GM12878 (cell line): ENCODE measurements around the gene RARS2. TPM values are rescaled to one million over a fixed set of nuclear protein-coding genes. Genes with fewer than 3 reads are reported as not detected.

Experiments
- ATAC-seq: fragments of 200-7000 bp; cut with Tn5 transposase; 3 replicates; pipeline ENCODE4 v1.9.1; 2020; ENCODE audit warnings: mild to moderate bottlenecking, moderate library complexity
- BruUV-seq: library from RNA; stranded (reverse); fragments of 400-500 nt; replicated peaks from 2 replicates; lab custom pipeline; 2021; lab: Mats Ljungman, UMichigan
- CTCF ChIA-PET: fragments of 300-600 bp; sonication (Branson Sonifier 250); formaldehyde crosslinking; extraction: SDS; loops from one replicate; lab custom pipeline; 2021; ENCODE audit warnings: inconsistent platforms; lab: Yijun Ruan, JAX
- POLR2A ChIA-PET: fragments of 350-600 bp; formaldehyde crosslinking; extraction: SDS; loops from one replicate; lab custom pipeline; 2021; ENCODE audit warnings: inconsistent platforms; lab: Charles Lee
- RAD21 ChIA-PET: fragments of 300-600 bp; sonication (Branson Sonifier 250); formaldehyde crosslinking; loops from one replicate; lab custom pipeline; 2023; ENCODE audit warnings: antibody characterized with exemption; ENCODE audit not compliant: unreplicated experiment; lab: Charles Lee
- SMC1A ChIA-PET: fragments of 300-600 bp; sonication (Branson Sonifier 250); formaldehyde crosslinking; loops from one replicate; lab custom pipeline; 2023; ENCODE audit not compliant: unreplicated experiment, uncharacterized antibody; lab: Charles Lee
- DNase-seq: peaks from one replicate; pipeline ENCODE4 v3.0.0-alpha.2; 2011; ENCODE audit warnings: low read depth, low spot score
- FAIRE-seq: peaks from 3 replicates; lab custom pipeline; 2011; peaks lifted over from hg19 to GRCh38; lab: Jason Lieb, UNC
- H2AFZ ChIP-seq: 2 replicates; pipeline ENCODE4 v1.6.0; 2011; ENCODE audit warnings: low read depth, low read length, control low read depth; ENCODE audit not compliant: control insufficient read depth
- H3K27ac ChIP-seq: 2 replicates; pipeline ENCODE4 v1.5.1; 2011; ENCODE audit warnings: control low read depth; ENCODE audit not compliant: control insufficient read depth, insufficient read depth
- H3K27me3 ChIP-seq, 2 experiments: replicated peaks in 1 of 2; 2 replicates each; pipeline versions ENCODE4 v1.6.0 to v1.6.1; 2011; ENCODE audit warnings: low read length in 1 of 2; ENCODE audit not compliant: control insufficient read depth in 2 of 2, insufficient read depth in 2 of 2
- H3K36me3 ChIP-seq, 2 experiments: 2 replicates each; pipeline ENCODE4 v1.5.1; 2011; ENCODE audit warnings: low read length in 1 of 2; ENCODE audit not compliant: control insufficient read depth in 2 of 2, insufficient read depth in 2 of 2
- H3K4me1 ChIP-seq: 2 replicates; pipeline ENCODE4 v1.6.1; 2011; ENCODE audit warnings: mild to moderate bottlenecking, low read length, moderate library complexity, mixed read lengths; ENCODE audit not compliant: control insufficient read depth, insufficient read depth
- H3K4me2 ChIP-seq: 2 replicates; pipeline ENCODE4 v1.6.0; 2011; ENCODE audit warnings: control low read depth; ENCODE audit not compliant: control insufficient read depth, insufficient read depth
- H3K4me3 ChIP-seq: fragments of 200-600 bp; sonication (generic); 2 replicates; pipeline ENCODE4 v1.5.1; 2016
- H3K79me2 ChIP-seq: 2 replicates; pipeline ENCODE4 v1.6.0; 2011; ENCODE audit warnings: low read length; ENCODE audit not compliant: control insufficient read depth, insufficient read depth
- H3K9ac ChIP-seq: 2 replicates; pipeline ENCODE4 v1.8.0; 2011; ENCODE audit warnings: low read length, control low read depth, mixed read lengths; ENCODE audit not compliant: control insufficient read depth, insufficient read depth
- H3K9me3 ChIP-seq: replicated peaks from 3 replicates; pipeline ENCODE4 v1.5.1; 2011; ENCODE audit warnings: mild to moderate bottlenecking, low read length; ENCODE audit not compliant: control insufficient read depth, insufficient read depth
- H4K20me1 ChIP-seq: 2 replicates; pipeline ENCODE4 v1.6.0; 2011; ENCODE audit not compliant: control insufficient read depth, insufficient read depth
- ELK1 ChIP-seq: IDR thresholded peaks from 2 replicates; pipeline ENCODE4 v1.6.1; 2012; ENCODE audit warnings: low read depth, low read length, improper control_type of control experiment
- HDAC6 ChIP-seq: fragments of 200-600 bp; sonication (generic); IDR thresholded peaks from one replicate; pipeline ENCODE4 v1.8.0; 2017; ENCODE audit warnings: antibody characterized with exemption; ENCODE audit not compliant: unreplicated experiment
- IRF3 ChIP-seq: fragments of 450-650 bp; IDR thresholded peaks from 2 replicates; pipeline ENCODE4 v1.6.1; 2014; ENCODE audit warnings: mild to moderate bottlenecking
- NFYB ChIP-seq: IDR thresholded peaks from 2 replicates; pipeline ENCODE4 v1.6.1; 2011; ENCODE audit warnings: low read depth, mild to moderate bottlenecking, low read length, improper control_type of control experiment, moderate library complexity; ENCODE audit not compliant: insufficient read depth
- NR2C1 ChIP-seq: fragments of 450-650 bp; IDR thresholded peaks from 2 replicates; pipeline ENCODE4 v1.6.1; 2017; ENCODE audit warnings: antibody characterized with exemption, mild to moderate bottlenecking, moderate library complexity
- PKNOX1 ChIP-seq: fragments of 450-650 bp; IDR thresholded peaks from 2 replicates; pipeline ENCODE4 v1.6.1; 2016; ENCODE audit warnings: mild to moderate bottlenecking
- PRDM15 ChIP-seq: fragments of 450-650 bp; formaldehyde crosslinking; IDR thresholded peaks from 2 replicates; pipeline ENCODE4 v1.4.0; 2020; ENCODE audit warnings: mild to moderate bottlenecking, moderate library complexity
- RAD21 ChIP-seq: IDR thresholded peaks from 2 replicates; pipeline ENCODE4 v1.6.1; 2011; ENCODE audit warnings: mild to moderate bottlenecking, low read depth, low read length, moderate library complexity; ENCODE audit not compliant: insufficient read depth
- RBBP5 ChIP-seq: fragments of 200-600 bp; sonication (generic); conservative IDR thresholded peaks from 2 replicates; pipeline ENCODE4 v1.6.1; 2016
- ZBTB40 ChIP-seq: fragments of 450-650 bp; IDR thresholded peaks from 2 replicates; pipeline ENCODE4 v1.6.1; 2016; ENCODE audit warnings: mild to moderate bottlenecking, moderate library complexity, borderline replicate concordance
- WGBS: methylation state at CpG from one replicate; pipeline ENCODE4 v1.1.6; 2016; ENCODE audit warnings: low lambda C conversion rate; ENCODE audit not compliant: insufficient replicate concordance, insufficient coverage; ENCODE audit errors: missing lambda C conversion rate; 5-methylcytosine and 5-hydroxymethylcytosine counted together
- in situ Hi-C: fragments of 300-500 bp; cut with MboI; formaldehyde crosslinking; loops from 9 replicates; pipeline ENCODE4 v1.14.3; 2018; ENCODE audit warnings: mixed read lengths
- intact Hi-C: fragments of 100-400 bp; cut with micrococcal nuclease; formaldehyde crosslinking; loops from one replicate; pipeline ENCODE4 v1.14.2; 2022; ENCODE audit not compliant: unreplicated experiment
- polyA plus RNA-seq, 11 experiments: library from polyadenylated mRNA; depleted of rRNA in 4 of 11; unstranded in 6 of 11; stranded (reverse) in 5 of 11; fragments of >200 nt; fragmentation: Nextera tagmentation in 4 of 11; fragmentation: Illumina TruSeq in 1 of 11; extraction: Ambion mirVana in 4 of 11; extraction: Trizol in 1 of 11; gene quantifications; 1 replicate in 1 of 11; 2 replicates in 10 of 11; pipeline versions ENCODE4 v1.2.1 to v1.2.3, GENCODE V29; 2011 to 2016; ENCODE audit warnings: inconsistent platforms in 2 of 11, missing spikeins in 2 of 11, low read depth in 1 of 11
- total RNA-seq, 4 experiments: library from RNA; depleted of rRNA in 3 of 4; stranded (reverse); fragments of >200 nt in 3 of 4; fragmentation: Illumina TruSeq in 1 of 4; extraction: Trizol in 1 of 4; gene quantifications; 2 replicates each; pipeline versions ENCODE4 v1.2.1 to v1.2.3, GENCODE V29; 2013 to 2021

RARS2 gene
- total and polyA plus RNA-seq, 10 of the 15 experiments (the other 5 are each of a cell fraction or from before 2014, with no cell fraction given) = 18.3 to 54.2 (median 36.8) TPM

- DNase-seq (no peak), FAIRE-seq (no peak)
- CTCF ChIA-PET = interaction anchor here (2.9 kb wide), 1 partner anchor 17 kb away, joined by 12 read pairs; no protein-coding TSS in a partner anchor
- TF ChIP-seq ELK1 (no peak), ZBTB40 (no peak), NR2C1 (no peak), NFYB (no peak), IRF3 (no peak), PRDM15 (no peak), RAD21 (no peak), PKNOX1 (no peak), HDAC6 (no peak), RBBP5 (no peak)
Measured at GRCh38 chr6:87588756-87589407, 905 bp downstream of the RARS2 start.

More at GRCh38 chr6:87588756-87589407, 905 bp downstream of the RARS2 start:
- peak overlapping the region; percentile 98 for H3K4me2 ChIP-seq
- H3K9ac ChIP-seq = peak overlapping the region; percentile 90
- in situ Hi-C loops = no loop called here
- H3K4me3 ChIP-seq = peak overlapping the region; percentile 99
- intact Hi-C loops = loop anchor here (5.0 to 10.0 kb wide), 2 partner anchors 208 to 336 kb away; no protein-coding TSS in a partner anchor
- no peak for ATAC-seq
- H3K9me3 ChIP-seq = no peaks in the 10 kb centered on the region
- H3K27ac ChIP-seq = peak overlapping the region; percentile 87
- BruUV-seq = no TSS peak
- RAD21 ChIA-PET = interaction anchor here (0.5 to 3.1 kb wide), 9 partner anchors 9 to 1281 kb away, joined by 3 to 10 read pairs (median 3); partner anchors contain the start of gene AKIRIN2
- POLR2A ChIA-PET = interaction anchor here (0.5 to 1.2 kb wide), 7 partner anchors 10 to 1763 kb away, joined by 3 to 8 read pairs (median 3); no protein-coding TSS in a partner anchor
- no peaks in the 10 kb centered on the region for H4K20me1 ChIP-seq
- H3K27me3 ChIP-seq = no peaks in the 10 kb centered on the region
- peaks cover 80% of the 10 kb centered on the region for H3K79me2 ChIP-seq
- no peak overlapping the region for H2AFZ ChIP-seq
- 45% methylated on average over 10 of the region's 10 CpGs for WGBS
- H3K36me3 ChIP-seq = peaks cover 0 to 2% of the 10 kb centered on the region in 2 experiments; a peak in 1 of 4 replicates
- SMC1A ChIA-PET = interaction anchor here (0.6 to 2.8 kb wide), 18 partner anchors 8 to 576 kb away, joined by 3 to 7 read pairs (median 3); no protein-coding TSS in a partner anchor
- H3K4me1 ChIP-seq = peaks cover 3% of the 10 kb centered on the region; the same call in 1 of the 2 replicates
